Heart left ventricle (tissue), 13 donors: ENCODE data around the gene CACNA2D3.

Experiments
- CTCF ChIP-seq, 12 donors: fragments of 200-600 bp; sonication (generic) in 4 of 12; IDR thresholded peaks; one replicate each; pipeline versions ENCODE4 v1.5.0 to v1.8.0; 2018 to 2022; ENCODE audit warnings: antibody characterized with exemption in 12 of 12, mild to moderate bottlenecking in 5 of 12
- POLR2A ChIP-seq, 2 donors: fragments of 450-650 bp; IDR thresholded peaks; one replicate each; pipeline ENCODE4 v1.6.1; 2017; ENCODE audit warnings: antibody characterized with exemption in 2 of 2, mild to moderate bottlenecking in 2 of 2, moderate library complexity in 2 of 2
- donor health status: ischemic (EF 13 %, LVEDD 7.1; RV severe dilation, severe dysfunction).
- donor health status: DM: no; HTN: yes; CAD: no.
- donor health status: DM: no; HTN: no; CAD: no.
- donor health status: ischemic (EF 25% LVEDD 6.9; RV normal size, moderate dysfunction).
- donor health status: ischemic (EF 25% LVEDD 5.7; RV mildly dilated, moderate dysfunction).
- donor health status: ischemic (EF 35%, LVEDD 5.7; RV mildly dilated, moderate dysfunction).
- donor health status: nonischemic (EF 11% LVEDD 7.7; RV severe dilation, severe dysfunction).
- donor health status: DM: yes; HTN: yes; CAD: no.
- donor health status: PGD.
- donor health status: ischemic (EF 29% LVEDD 5.4; RV normal size, mild dysfunction).
- donor health status: nonischemic (EF 23%, LVEDD 6.1; RV moderate dilation, normal function).

- no peak for TF ChIP-seq POLR2A (IDR thresholded peaks at IDR 0.05)
- no peak for TF ChIP-seq CTCF (IDR thresholded peaks at IDR 0.05)
These were observed 28.6 kb downstream of the CACNA2D3 start for GRCh38 chr3:54150864-54151467.
